Stimulated activated CD4-positive, alpha-beta T cell treated with anti-CD3 and anti-CD28 coated beads, Interleukin-1b, Interleukin-23, amount 100 ng/mL, for 4 hours (primary cell): ENCODE results near the gene S100A9.
A peak's percentile ranks its signal among the peaks of the same experiment; 100 is the strongest.

Source experiments
- DNase-seq, 2 donors: peaks; one replicate each; pipeline ENCODE4 v3.0.0-alpha.2; 2020; ENCODE audit warnings: low read depth in 2 of 2

S100A9 gene

GRCh38 chr1:153389401-153389800, 31.7 kb downstream of the S100A9 start:
- no peak for DNase-seq

- DNase-seq = no peak
Observed at GRCh38 chr1:153389973-153390879, 32.6 kb downstream of the S100A9 start.

GRCh38 chr1:153390938-153391710, 33.5 kb downstream of the S100A9 start, which contains the start of gene S100A8:
Gene S100A8, minus strand, starts transcription at chr1:153391073. Its CDS starts 538 bp downstream, at chr1:153390535.
- DNase-seq = no peak

- DNase-seq = no peak
Observed at GRCh38 chr1:153392258-153392657, 34.6 kb downstream of the S100A9 start.

GRCh38 chr1:153392822-153393221, 35.2 kb downstream of the S100A9 start:
- DNase-seq = no peak

- no peak for DNase-seq
Observed at GRCh38 chr1:153393926-153394325, 36.3 kb downstream of the S100A9 start.

- DNase-seq = no peak
Observed at GRCh38 chr1:153394391-153394790, 36.7 kb downstream of the S100A9 start.

GRCh38 chr1:153395136-153395685, 37.6 kb downstream of the S100A9 start:
- DNase-seq = no peak

GRCh38 chr1:153395776-153396175, 38.1 kb downstream of the S100A9 start:
- no peak for DNase-seq

- DNase-seq = no peak
Observed at GRCh38 chr1:153396461-153396860, 38.8 kb downstream of the S100A9 start.

- DNase-seq = no peak
Observed at GRCh38 chr1:153397051-153397923, 39.6 kb downstream of the S100A9 start.

GRCh38 chr1:153397924-153398651, 40.4 kb downstream of the S100A9 start:
- no peak for DNase-seq

GRCh38 chr1:153399401-153400055, 41.9 kb downstream of the S100A9 start:
- no peak for DNase-seq

- DNase-seq = no peak
Observed at GRCh38 chr1:153400244-153400643, 42.6 kb downstream of the S100A9 start.

GRCh38 chr1:153401461-153401860, 43.8 kb downstream of the S100A9 start:
- DNase-seq = no peak

GRCh38 chr1:153402226-153402625, 44.6 kb downstream of the S100A9 start:
- no peak for DNase-seq

GRCh38 chr1:153403421-153404085, 45.9 kb downstream of the S100A9 start:
- DNase-seq = no peak

- DNase-seq = no peak
Observed at GRCh38 chr1:153404086-153404635, 46.5 kb downstream of the S100A9 start.

- DNase-seq = peak; percentile 30 to 55
Observed at GRCh38 chr1:153404768-153405167, 47.1 kb downstream of the S100A9 start.
